NCI-H526 treated with DMSO at 0.1 percent for 48 hours (cell line): ENCODE results near the gene TCHP.
"Not testable (repeated sequence)": the region's sequence is repeated elsewhere in the genome, so short reads cannot be mapped to it uniquely, and the experiment has no call there.

Source experiments
- DNase-seq: peaks from one replicate; lab custom pipeline; 2025; lab: John Stamatoyannopoulos, UW

TCHP gene

DNA sequence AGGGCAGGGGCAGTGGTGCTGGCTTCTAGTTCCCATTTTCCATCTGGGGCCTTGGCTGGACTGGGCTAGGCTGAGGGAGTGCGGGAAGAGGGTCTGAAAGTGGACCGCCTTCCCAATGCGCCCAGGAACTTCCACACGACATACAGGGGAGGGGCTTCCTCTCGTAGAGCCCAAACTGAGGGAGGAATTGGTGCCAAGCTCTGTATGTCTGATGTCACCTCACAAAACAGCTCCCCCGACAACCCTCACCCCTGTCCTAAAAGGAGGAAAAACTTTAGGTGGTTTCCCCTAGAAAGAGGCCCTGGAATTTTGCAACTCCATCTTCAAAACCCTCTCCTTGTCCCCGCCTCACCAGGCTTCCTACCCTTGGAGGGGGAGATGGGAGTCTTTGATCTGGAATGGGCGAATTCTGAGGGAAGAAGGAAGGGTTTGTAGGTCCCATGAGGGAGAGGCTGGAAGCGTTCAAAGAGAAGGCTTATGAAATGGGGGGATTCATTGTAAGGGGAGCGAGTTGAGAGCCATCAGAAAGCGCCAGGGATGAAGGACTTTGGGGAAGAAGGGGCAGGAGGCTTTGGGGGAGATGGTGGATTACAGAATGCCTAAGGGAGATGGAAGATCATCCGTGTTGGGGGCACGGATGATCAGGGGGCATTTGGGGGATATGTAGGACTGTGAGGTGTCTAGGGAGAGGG, 20.6 kb upstream of the TCHP start:
- no peak for DNase-seq

DNA sequence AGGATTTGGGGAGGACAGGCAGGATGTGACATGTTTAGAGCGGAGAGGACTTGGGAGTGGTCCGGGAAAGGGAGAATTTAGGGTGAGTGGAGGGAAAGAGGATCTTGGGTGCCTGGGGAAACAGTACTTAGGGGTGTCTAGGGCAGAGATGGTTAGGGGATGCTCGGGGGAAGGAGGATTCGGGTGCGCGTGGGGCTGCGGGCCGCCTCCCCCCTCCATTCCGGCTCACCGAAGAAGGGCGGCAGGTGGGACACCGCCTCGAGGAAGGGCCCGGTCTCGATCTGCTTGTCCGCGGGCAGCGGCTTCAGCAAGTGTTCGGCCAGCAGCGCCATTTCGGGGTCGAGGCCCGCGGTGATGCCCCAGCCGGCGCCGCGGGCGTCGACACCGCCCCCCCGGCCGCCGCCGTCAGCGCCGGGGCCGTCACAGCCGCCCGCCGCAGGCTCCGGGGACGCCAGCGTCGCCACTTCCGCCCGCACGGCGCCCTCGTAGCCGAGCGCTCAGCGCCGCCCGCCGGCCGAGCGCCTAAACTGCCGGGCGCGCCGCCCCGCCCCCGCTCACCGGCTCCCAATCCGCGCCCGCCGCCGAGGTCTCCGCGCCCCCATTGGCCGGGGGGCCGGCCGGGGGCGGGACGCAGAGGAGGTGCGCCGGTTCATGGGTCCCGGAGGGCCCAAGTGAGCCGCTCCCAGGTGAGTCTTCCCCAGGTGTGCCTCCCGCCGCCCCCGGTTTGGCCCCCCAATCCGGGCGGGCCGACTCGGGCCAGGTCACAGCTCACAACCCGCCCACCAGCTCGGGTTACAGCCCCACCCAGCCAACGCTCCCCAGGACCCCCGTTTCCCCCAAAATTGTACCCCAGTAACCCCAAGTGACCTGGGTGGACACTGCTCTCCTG, 19.8 kb upstream of the TCHP start, which contains the start of gene GLTP:
Gene GLTP (minus strand): TSS at position 499 of the 889 bp plus-strand sequence. CDS start 167 bp downstream, at position 332.
- peak; percentile 75 for DNase-seq

- no peak for DNase-seq
Observed at GRCh38 chr12:109880938-109881337, 19.1 kb upstream of the TCHP start.

DNA sequence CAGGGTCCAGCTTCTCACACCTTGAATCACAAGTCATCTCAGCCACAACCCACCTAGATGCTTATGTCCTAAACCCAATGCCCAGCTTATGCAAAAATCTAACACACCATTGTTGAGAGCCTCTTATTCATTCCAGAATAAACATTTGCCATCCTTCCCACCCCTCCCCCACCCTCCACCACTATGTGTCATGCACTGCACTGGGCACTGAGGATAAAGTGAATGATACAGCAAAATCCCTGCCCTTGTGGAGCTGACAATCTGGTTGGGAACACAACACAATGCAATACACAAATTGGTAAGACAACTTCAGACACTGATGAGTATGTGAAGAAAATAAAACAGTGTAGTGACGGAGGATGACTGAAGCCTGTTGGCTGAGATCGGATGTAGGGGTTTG, 18.3 kb upstream of the TCHP start:
- DNase-seq, result no peak

- no peak for DNase-seq
Observed at GRCh38 chr12:109883461-109883860, 16.6 kb upstream of the TCHP start.

GRCh38 chr12:109885616-109886015, 14.5 kb upstream of the TCHP start:
- DNase-seq, result no peak

GRCh38 chr12:109888179-109889020, 11.7 kb upstream of the TCHP start:
- DNase-seq, result no peak

- no peak for DNase-seq
Observed at GRCh38 chr12:109890620-109891170, 9.4 kb upstream of the TCHP start.

GRCh38 chr12:109891731-109892130, 8.3 kb upstream of the TCHP start:
- not testable (repeated sequence) for DNase-seq

GRCh38 chr12:109892165-109892715, 7.8 kb upstream of the TCHP start:
- no peak for DNase-seq

DNA sequence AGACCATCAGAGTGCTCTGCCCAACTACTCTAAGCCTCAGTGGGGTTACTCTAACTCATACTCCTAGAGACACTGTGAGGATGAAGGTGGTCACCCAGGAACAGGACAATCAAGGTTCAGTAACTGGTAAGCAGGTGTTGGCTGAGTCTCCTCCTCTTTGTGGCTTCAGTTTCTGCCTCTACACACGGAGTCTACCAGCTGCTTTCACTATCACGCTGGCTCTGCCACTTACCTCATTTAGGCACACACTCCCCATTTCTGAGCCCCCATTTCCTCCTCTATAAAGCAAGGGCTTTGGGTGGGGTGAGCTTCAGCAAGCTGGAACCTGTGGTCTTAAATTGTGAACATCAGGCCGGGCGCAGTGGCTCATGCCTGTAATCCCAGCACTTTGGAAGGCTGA, 7.3 kb upstream of the TCHP start:
- DNase-seq, result no peak

GRCh38 chr12:109893261-109893995, 6.6 kb upstream of the TCHP start:
- DNase-seq, result no peak

DNA sequence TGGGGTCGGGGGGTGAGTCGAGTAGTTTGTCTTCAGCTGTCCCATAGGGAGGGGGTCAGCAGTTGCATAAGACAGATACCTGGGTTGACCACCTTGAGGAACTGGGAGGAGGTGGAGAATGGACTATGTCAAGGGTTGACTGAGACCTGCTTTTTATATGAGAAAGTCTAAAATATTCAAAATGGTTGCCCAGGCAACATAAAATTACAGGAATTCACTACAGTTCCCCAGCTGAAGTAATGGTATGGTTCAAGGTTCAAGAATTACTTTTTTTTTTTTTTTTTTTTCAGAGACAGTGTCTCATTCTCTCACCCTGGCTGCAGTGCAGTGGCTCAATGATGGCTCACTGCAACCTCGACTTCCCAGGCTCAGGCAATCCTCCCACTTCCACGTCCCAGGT, 5.1 kb upstream of the TCHP start:
- DNase-seq, result no peak

GRCh38 chr12:109896188-109896587, 3.9 kb upstream of the TCHP start:
- no peak for DNase-seq

GRCh38 chr12:109897029-109897428, 3.0 kb upstream of the TCHP start:
- no peak for DNase-seq

GRCh38 chr12:109899345-109899744, 729 bp upstream of the TCHP start:
- DNase-seq, result not testable (repeated sequence)

- peak; percentile 49 for DNase-seq
Observed at GRCh38 chr12:109900752-109901580, 892 bp downstream of the TCHP start.

- no peak for DNase-seq
Observed at GRCh38 chr12:109902891-109903418, 2.9 kb downstream of the TCHP start.

GRCh38 chr12:109905301-109905700, 5.2 kb downstream of the TCHP start:
- DNase-seq, result no peak
